ENCODE results near the gene FNDC8.

Gene FNDC8

GRCh38 chr17:35130392-35130791, 9.0 kb downstream of the FNDC8 start:
- CTCF ChIA-PET = interaction anchor here (1.8 to 2.2 kb wide), 3 partner anchors 10 to 134 kb away, joined by 5 to 16 read pairs (median 11); partner anchors contain the start of genes FNDC8 and RAD51D
- no peak for DNase-seq (ENCODE audit: low read depth, low spot score)
- TF ChIP-seq CTCF (IDR thresholded peaks at IDR 0.05; ENCODE audit: insufficient read depth, low read length, missing control alignments) = no peak
- H3K4me3 ChIP-seq (ENCODE audit: low read depth, low read length) = no peak overlapping the region
- POLR2A ChIA-PET = no interaction called here

GRCh38 chr17:35132099-35132498, 10.7 kb downstream of the FNDC8 start:
- CTCF ChIA-PET = interaction anchor here (2.2 kb wide), 1 partner anchor 9 kb away, joined by 16 read pairs; no protein-coding TSS in a partner anchor
- no peak for DNase-seq (ENCODE audit: low read depth, low spot score)
- POLR2A ChIA-PET = no interaction called here
- TF ChIP-seq CTCF (IDR thresholded peaks at IDR 0.05; ENCODE audit: insufficient read depth, low read length, missing control alignments) = no peak
- H3K4me3 ChIP-seq (ENCODE audit: low read depth, low read length) = no peak overlapping the region

- DNase-seq (ENCODE audit: low read depth, low spot score) = no peak
- H3K4me3 ChIP-seq (ENCODE audit: low read depth, low read length) = no peak overlapping the region
- no peak for TF ChIP-seq CTCF (IDR thresholded peaks at IDR 0.05; ENCODE audit: insufficient read depth, low read length, missing control alignments)
- CTCF ChIA-PET = no interaction called here
- POLR2A ChIA-PET = no interaction called here
Measured at GRCh38 chr17:35132816-35133550, 11.6 kb downstream of the FNDC8 start.

- H3K4me3 ChIP-seq (ENCODE audit: low read depth, low read length) = no peak overlapping the region
- DNase-seq (ENCODE audit: low read depth, low spot score) = no peak
- ChIA-PET CTCF (interaction anchor here (1.9 kb wide), 1 partner anchor 45 kb away, joined by 7 read pairs; no protein-coding TSS in a partner anchor), POLR2A (no interaction called here)
- no peak for TF ChIP-seq CTCF (IDR thresholded peaks at IDR 0.05; ENCODE audit: insufficient read depth, low read length, missing control alignments)
Measured at GRCh38 chr17:35135322-35135721, 13.9 kb downstream of the FNDC8 start.

GRCh38 chr17:35138218-35138617, 16.8 kb downstream of the FNDC8 start:
- CTCF ChIA-PET = interaction anchor here (0.7 to 2.9 kb wide), 3 partner anchors 9 to 404 kb away, joined by 3 to 7 read pairs (median 3); partner anchors contain the start of gene RAD51D
- no peak for DNase-seq (ENCODE audit: low read depth, low spot score)
- no peak overlapping the region for H3K4me3 ChIP-seq (ENCODE audit: low read depth, low read length)
- POLR2A ChIA-PET = no interaction called here
- TF ChIP-seq CTCF (IDR thresholded peaks at IDR 0.05; ENCODE audit: insufficient read depth, low read length, missing control alignments) = no peak

GRCh38 chr17:35141681-35142466, 20.5 kb downstream of the FNDC8 start, which contains the start of gene NLE1:
NLE1 (minus strand) TSS chr17:35142303; CDS start chr17:35142275, 28 bp downstream.
- ChIA-PET POLR2A (no interaction called here), CTCF (interaction anchor here (0.9 to 2.9 kb wide), 11 partner anchors 11 to 724 kb away, joined by 3 to 24 read pairs (median 4); partner anchors contain the start of gene RAD51D)
- peak within 1 kb of the TSS; percentile 98 for H3K4me3 ChIP-seq (ENCODE audit: low read depth, low read length)
- peak; percentile 99 for TF ChIP-seq CTCF (IDR thresholded peaks at IDR 0.05; ENCODE audit: insufficient read depth, low read length, missing control alignments)
- no peak for DNase-seq (ENCODE audit: low read depth, low spot score)
